PC-9 (cell line): Measurements from ENCODE around the gene TOX2. TPM values are rescaled to one million over a fixed set of nuclear protein-coding genes. Genes with fewer than 3 reads are reported as not detected.

Source experiments
- BruUV-seq: library from RNA; stranded (reverse); fragments of 400-500 nt; replicated peaks from 2 replicates; lab custom pipeline; 2021; lab: Mats Ljungman, UMichigan
- CTCF ChIA-PET: fragments of 300-600 bp; sonication (Branson Sonifier 250); formaldehyde crosslinking; loops from one replicate; lab custom pipeline; 2022; ENCODE audit warnings: antibody characterized with exemption; lab: Charles Lee
- POLR2A ChIA-PET: fragments of 300-600 bp; sonication (Branson Sonifier 250); formaldehyde crosslinking; loops from one replicate; lab custom pipeline; 2022; ENCODE audit warnings: antibody characterized with exemption; ENCODE audit not compliant: unreplicated experiment; lab: Charles Lee
- DNase-seq, 2 experiments: peaks; one replicate each; pipeline versions ENCODE4 v3.0.0 to v3.0.0-alpha.2; 2015 to 2022; ENCODE audit warnings: mixed read lengths in 1 of 2
- H2AFZ ChIP-seq: fragments of 200-600 bp; sonication (generic); 2 replicates; pipeline ENCODE4 v1.8.1; 2017; ENCODE audit warnings: antibody characterized with exemption
- H3F3A ChIP-seq: fragments of 200-600 bp; sonication (generic); 2 replicates; pipeline ENCODE4 v1.8.1; 2017; ENCODE audit warnings: antibody characterized with exemption, mild to moderate bottlenecking, low read depth; ENCODE audit not compliant: insufficient read depth
- H3K27ac ChIP-seq: fragments of 200-600 bp; sonication (generic); 2 replicates; pipeline ENCODE4 v1.6.1; 2016; ENCODE audit warnings: mixed run types
- H3K27me3 ChIP-seq: fragments of 200-600 bp; sonication (generic); 2 replicates; pipeline ENCODE4 v1.6.1; 2016; ENCODE audit warnings: low read depth, mixed run types; ENCODE audit not compliant: insufficient read depth
- H3K36me3 ChIP-seq: fragments of 200-600 bp; sonication (generic); 2 replicates; pipeline ENCODE4 v1.6.1; 2016; ENCODE audit warnings: low read depth, mixed run types
- H3K4me1 ChIP-seq: fragments of 200-600 bp; sonication (generic); replicated peaks from 2 replicates; pipeline ENCODE4 v1.6.1; 2016; ENCODE audit warnings: mixed run types; ENCODE audit not compliant: insufficient read depth
- H3K4me2 ChIP-seq: fragments of 200-600 bp; sonication (generic); 2 replicates; pipeline ENCODE4 v1.6.1; 2017; ENCODE audit warnings: mixed run types
- H3K4me3 ChIP-seq: fragments of 200-600 bp; sonication (generic); 2 replicates; pipeline ENCODE4 v1.6.1; 2016; ENCODE audit warnings: mixed run types
- H3K79me2 ChIP-seq: fragments of 200-600 bp; sonication (generic); 2 replicates; pipeline ENCODE4 v1.6.1; 2017; ENCODE audit warnings: low read depth, mixed run types
- H3K9me2 ChIP-seq: fragments of 200-600 bp; sonication (generic); 2 replicates; pipeline ENCODE4 v1.8.1; 2017; ENCODE audit warnings: mild to moderate bottlenecking; ENCODE audit not compliant: insufficient read depth
- H3K9me3 ChIP-seq: fragments of 200-600 bp; sonication (generic); 2 replicates; pipeline ENCODE4 v1.8.1; 2016; ENCODE audit warnings: low read depth; ENCODE audit not compliant: insufficient read depth
- H4K20me1 ChIP-seq: fragments of 200-600 bp; sonication (generic); 2 replicates; pipeline ENCODE4 v1.8.1; 2017; ENCODE audit not compliant: insufficient read depth
- CTCF ChIP-seq: fragments of 200-600 bp; sonication (generic); conservative IDR thresholded peaks from 2 replicates; pipeline ENCODE4 v1.6.1; 2017; ENCODE audit warnings: mixed run types, antibody characterized with exemption, mild to moderate bottlenecking, moderate library complexity
- EZH2 ChIP-seq: fragments of 200-600 bp; sonication (generic); IDR thresholded peaks from 2 replicates; pipeline ENCODE4 v1.8.0; 2017; ENCODE audit warnings: antibody characterized with exemption, low read depth
- intact Hi-C: fragments of 100-400 bp; cut with micrococcal nuclease; formaldehyde crosslinking; loops from one replicate; pipeline ENCODE4 v1.10.0; 2022; ENCODE audit not compliant: unreplicated experiment
- total RNA-seq: library from RNA; stranded (reverse); gene quantifications from 2 replicates; pipeline ENCODE4 v1.2.3, GENCODE V29; 2021

TOX2 gene
- total RNA-seq, 1 experiment from 2014 or later: 30.1 TPM

GRCh38 chr20:44035924-44036323, 121.3 kb downstream of the TOX2 start:
- H3K27me3 ChIP-seq: no peaks in the 10 kb centered on the region
- ChIA-PET CTCF (no interaction called here), POLR2A (no interaction called here)
- H3K36me3 ChIP-seq: 0 out of 2 replicates have a peak, but pooled peaks cover 4% of the 10 kb centered on the region
- H3K9me2 ChIP-seq: no peaks in the 10 kb centered on the region
- no peaks in the 10 kb centered on the region for H3K4me1 ChIP-seq
- no TSS peak for BruUV-seq
- no peak overlapping the region for H3K4me3 ChIP-seq
- intact Hi-C loops: no loop called here
- no peak for DNase-seq
- H3K79me2 ChIP-seq: no peaks in the 10 kb centered on the region
- no peak overlapping the region for H3K27ac ChIP-seq
- peaks cover 6% of the 10 kb centered on the region; the same call in 1 of the 2 replicates for H4K20me1 ChIP-seq
- no peaks in the 10 kb centered on the region for H3F3A ChIP-seq
- no peak overlapping the region for H2AFZ ChIP-seq
- H3K4me2 ChIP-seq: no peak overlapping the region
- no peaks in the 10 kb centered on the region for H3K9me3 ChIP-seq
- TF ChIP-seq CTCF (no peak), EZH2 (no peak)

GRCh38 chr20:44036441-44036840, 121.8 kb downstream of the TOX2 start:
- no TSS peak for BruUV-seq
- Histone ChIP-seq H3K9me3 (no peaks in the 10 kb centered on the region), H2AFZ (no peak overlapping the region), H3K4me3 (no peak overlapping the region), H4K20me1 (peaks cover 6% of the 10 kb centered on the region; the same call in 1 of the 2 replicates), H3K4me2 (no peak overlapping the region), H3K36me3 (0 out of 2 replicates have a peak, but pooled peaks cover 4% of the 10 kb centered on the region), H3K4me1 (no peaks in the 10 kb centered on the region), H3K27ac (no peak overlapping the region), H3F3A (0 out of 2 replicates have a peak, but pooled peaks cover 3% of the 10 kb centered on the region), H3K79me2 (no peaks in the 10 kb centered on the region), H3K9me2 (no peaks in the 10 kb centered on the region), H3K27me3 (no peaks in the 10 kb centered on the region)
- no peak for TF ChIP-seq EZH2
- POLR2A ChIA-PET: no interaction called here
- intact Hi-C loops: no loop called here
- DNase-seq: no peak
- CTCF ChIA-PET: no interaction called here

- H3K9me2 ChIP-seq: no peaks in the 10 kb centered on the region
- H3K36me3 ChIP-seq: 0 out of 2 replicates have a peak, but pooled peaks cover 4% of the 10 kb centered on the region
- H3F3A ChIP-seq: 0 out of 2 replicates have a peak, but pooled peaks cover 8% of the 10 kb centered on the region
- no peak overlapping the region for H3K27ac ChIP-seq
- TF ChIP-seq EZH2 (no peak), CTCF (no peak)
- peaks cover 6% of the 10 kb centered on the region; the same call in 1 of the 2 replicates for H4K20me1 ChIP-seq
- no peak overlapping the region for H2AFZ ChIP-seq
- no peaks in the 10 kb centered on the region for H3K27me3 ChIP-seq
- ChIA-PET POLR2A (no interaction called here), CTCF (no interaction called here)
- no peak for DNase-seq
- BruUV-seq: no TSS peak
- H3K4me2 ChIP-seq: no peak overlapping the region
- no peak overlapping the region for H3K4me3 ChIP-seq
- H3K9me3 ChIP-seq: no peaks in the 10 kb centered on the region
- no peaks in the 10 kb centered on the region for H3K4me1 ChIP-seq
- intact Hi-C loops: no loop called here
- H3K79me2 ChIP-seq: no peaks in the 10 kb centered on the region
These were observed 124.0 kb downstream of the TOX2 start for GRCh38 chr20:44038681-44039123.

GRCh38 chr20:44039147-44039546, 124.5 kb downstream of the TOX2 start:
- H3K36me3 ChIP-seq: 0 out of 2 replicates have a peak, but pooled peaks cover 4% of the 10 kb centered on the region
- no TSS peak for BruUV-seq
- POLR2A ChIA-PET: no interaction called here

More at GRCh38 chr20:44039147-44039546, 124.5 kb downstream of the TOX2 start:
- no peaks in the 10 kb centered on the region for H3K27me3 ChIP-seq
- no peak overlapping the region for H3K4me3 ChIP-seq
- peaks cover 6% of the 10 kb centered on the region; the same call in 1 of the 2 replicates for H4K20me1 ChIP-seq
- DNase-seq: no peak
- 0 out of 2 replicates have a peak, but pooled peaks cover 8% of the 10 kb centered on the region for H3F3A ChIP-seq
- H3K27ac ChIP-seq: no peak overlapping the region
- H3K79me2 ChIP-seq: no peaks in the 10 kb centered on the region
- CTCF ChIA-PET: no interaction called here
- H2AFZ ChIP-seq: no peak overlapping the region
- H3K9me3 ChIP-seq: no peaks in the 10 kb centered on the region
- no peak for TF ChIP-seq EZH2
- no peak for TF ChIP-seq CTCF
- no peaks in the 10 kb centered on the region for H3K4me1 ChIP-seq
- intact Hi-C loops: no loop called here
- H3K4me2 ChIP-seq: no peak overlapping the region
- H3K9me2 ChIP-seq: no peaks in the 10 kb centered on the region
